ENCODE measurements around the gene WDFY2. TPM values are rescaled to one million over a fixed set of nuclear protein-coding genes. Genes with fewer than 3 reads are reported as not detected.

WDFY2 gene
- total RNA-seq, 1 donor from 2014 or later = 3.9 TPM

DNA sequence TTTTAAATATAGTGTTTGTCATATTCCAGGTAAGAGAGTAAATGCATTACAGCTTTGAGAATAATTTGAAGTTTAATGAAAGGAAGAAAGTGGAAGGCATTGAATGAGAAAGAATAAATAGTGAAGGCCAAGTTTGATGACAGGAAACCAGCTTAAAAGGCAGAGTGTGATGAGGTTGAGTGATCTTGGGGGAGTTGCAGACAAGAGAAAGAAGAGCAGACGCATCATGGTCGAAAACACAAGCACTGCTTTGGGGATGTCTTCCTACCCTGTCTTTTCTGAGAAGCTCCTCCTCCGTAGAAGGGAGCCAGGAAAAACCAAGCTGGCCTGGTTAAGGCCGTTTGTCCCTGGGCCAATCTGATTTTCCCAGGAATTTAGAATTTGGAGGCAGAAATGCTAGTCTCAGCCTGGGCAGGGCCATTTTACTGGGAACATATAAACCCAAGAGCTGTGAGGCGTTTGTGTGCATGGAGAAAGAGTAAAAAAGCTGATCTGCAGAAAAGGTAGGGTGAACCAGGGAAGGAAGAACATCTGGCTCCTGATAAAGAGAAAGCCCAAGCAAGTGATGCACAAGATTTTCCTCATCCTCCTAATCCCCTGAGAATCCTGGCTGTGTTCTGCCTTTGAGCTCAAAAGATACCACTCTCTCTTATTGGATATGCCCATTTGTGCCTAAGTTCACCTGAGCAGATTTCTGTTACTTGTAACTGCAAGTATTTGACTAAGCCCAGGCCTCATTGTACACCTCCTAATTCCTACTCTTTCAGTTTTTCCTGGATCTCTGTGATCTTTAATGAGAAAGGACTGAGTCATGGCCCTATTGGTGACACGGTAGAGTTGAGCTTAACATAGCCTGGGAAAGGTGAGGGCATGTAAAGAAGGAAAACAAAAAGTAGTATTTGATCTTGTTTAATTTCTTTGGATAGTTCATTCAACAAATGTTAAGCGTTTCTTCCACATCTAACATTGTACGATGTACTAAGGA is 80.0 kb downstream of the WDFY2 start:
- H3K27ac Mint-ChIP-seq (ENCODE audit: unreplicated experiment) = no peak overlapping the region
- H3K4me1 Mint-ChIP-seq (ENCODE audit: low read depth) = peaks cover 20% of the 10 kb centered on the region

DNA sequence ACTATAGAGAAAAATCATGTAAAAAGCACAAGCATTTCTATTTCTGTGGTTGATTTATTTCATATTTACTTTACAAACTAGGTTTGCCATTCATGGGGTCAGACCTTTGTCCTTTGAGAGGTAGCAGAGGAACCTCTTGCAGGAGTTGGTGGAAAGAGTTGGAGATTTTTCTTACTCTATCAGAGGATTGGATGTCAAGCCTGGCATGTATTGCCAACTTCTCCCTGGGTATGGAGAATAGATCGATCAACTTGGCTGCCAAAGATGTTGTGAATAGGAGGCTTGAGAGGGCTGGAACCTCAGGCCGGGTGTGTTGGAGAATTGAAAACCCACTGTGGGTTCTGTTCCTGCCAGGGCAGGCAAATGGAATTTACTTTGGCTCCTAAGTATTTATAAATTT is 81.2 kb downstream of the WDFY2 start:
- DNase-seq (ENCODE audit: low spot score) = no peak
- TF ChIP-seq, protein P1, sequence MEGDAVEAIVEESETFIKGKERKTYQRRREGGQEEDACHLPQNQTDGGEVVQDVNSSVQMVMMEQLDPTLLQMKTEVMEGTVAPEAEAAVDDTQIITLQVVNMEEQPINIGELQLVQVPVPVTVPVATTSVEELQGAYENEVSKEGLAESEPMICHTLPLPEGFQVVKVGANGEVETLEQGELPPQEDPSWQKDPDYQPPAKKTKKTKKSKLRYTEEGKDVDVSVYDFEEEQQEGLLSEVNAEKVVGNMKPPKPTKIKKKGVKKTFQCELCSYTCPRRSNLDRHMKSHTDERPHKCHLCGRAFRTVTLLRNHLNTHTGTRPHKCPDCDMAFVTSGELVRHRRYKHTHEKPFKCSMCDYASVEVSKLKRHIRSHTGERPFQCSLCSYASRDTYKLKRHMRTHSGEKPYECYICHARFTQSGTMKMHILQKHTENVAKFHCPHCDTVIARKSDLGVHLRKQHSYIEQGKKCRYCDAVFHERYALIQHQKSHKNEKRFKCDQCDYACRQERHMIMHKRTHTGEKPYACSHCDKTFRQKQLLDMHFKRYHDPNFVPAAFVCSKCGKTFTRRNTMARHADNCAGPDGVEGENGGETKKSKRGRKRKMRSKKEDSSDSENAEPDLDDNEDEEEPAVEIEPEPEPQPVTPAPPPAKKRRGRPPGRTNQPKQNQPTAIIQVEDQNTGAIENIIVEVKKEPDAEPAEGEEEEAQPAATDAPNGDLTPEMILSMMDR (IDR thresholded peaks at IDR 0.05) = no peak
- Mint-ChIP-seq H3K27ac (ENCODE audit: unreplicated experiment) (no peak overlapping the region), H3K36me3 (ENCODE audit: low read depth) (peaks cover 3% of the 10 kb centered on the region), H3K4me1 (ENCODE audit: low read depth) (peaks cover 14% of the 10 kb centered on the region), H3K4me3 (ENCODE audit: unreplicated experiment) (no peak overlapping the region), H3K9me3 (ENCODE audit: low read depth) (no peaks in the 10 kb centered on the region), H3K27me3 (ENCODE audit: low read depth) (no peaks in the 10 kb centered on the region)

More for the DNA sequence above, 80.0 kb downstream of the WDFY2 start:
- Mint-ChIP-seq H3K27me3 (ENCODE audit: low read depth) (no peaks in the 10 kb centered on the region), H3K36me3 (ENCODE audit: low read depth) (peaks cover 3% of the 10 kb centered on the region), H3K4me3 (ENCODE audit: unreplicated experiment) (no peak overlapping the region), H3K9me3 (ENCODE audit: low read depth) (no peaks in the 10 kb centered on the region)
- DNase-seq (ENCODE audit: low spot score) = no peak
- TF ChIP-seq, protein P1 (IDR thresholded peaks at IDR 0.05) = no peak

DNA sequence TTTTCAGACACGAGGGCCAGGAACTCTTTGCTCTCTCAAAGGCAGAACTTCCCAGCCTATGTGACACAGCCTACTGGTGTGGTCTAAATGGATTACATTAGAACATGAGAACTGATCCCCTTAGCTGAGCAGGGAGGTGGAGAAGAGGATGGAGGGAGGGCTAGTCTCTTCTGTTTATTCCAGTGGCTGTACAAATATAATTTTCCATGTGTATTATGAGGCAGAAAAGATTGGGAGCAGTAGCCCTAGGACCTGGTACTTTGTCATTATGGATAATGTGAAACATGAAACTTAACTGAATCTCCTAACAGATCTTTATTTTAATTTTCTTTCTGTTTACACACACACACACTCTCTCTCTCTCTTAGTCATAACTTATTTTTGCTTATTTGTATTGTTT is 82.1 kb downstream of the WDFY2 start:
- H3K27ac Mint-ChIP-seq (ENCODE audit: unreplicated experiment) = no peak overlapping the region
- DNase-seq (ENCODE audit: low spot score) = no peak
- peaks cover 6% of the 10 kb centered on the region for H3K9me3 Mint-ChIP-seq (ENCODE audit: low read depth)
- peaks cover 3% of the 10 kb centered on the region for H3K36me3 Mint-ChIP-seq (ENCODE audit: low read depth)
- H3K4me1 Mint-ChIP-seq (ENCODE audit: low read depth) = peaks cover 14% of the 10 kb centered on the region
- H3K27me3 Mint-ChIP-seq (ENCODE audit: low read depth) = no peaks in the 10 kb centered on the region
- TF ChIP-seq, protein P1 (IDR thresholded peaks at IDR 0.05) = no peak
- no peak overlapping the region for H3K4me3 Mint-ChIP-seq (ENCODE audit: unreplicated experiment)

DNA sequence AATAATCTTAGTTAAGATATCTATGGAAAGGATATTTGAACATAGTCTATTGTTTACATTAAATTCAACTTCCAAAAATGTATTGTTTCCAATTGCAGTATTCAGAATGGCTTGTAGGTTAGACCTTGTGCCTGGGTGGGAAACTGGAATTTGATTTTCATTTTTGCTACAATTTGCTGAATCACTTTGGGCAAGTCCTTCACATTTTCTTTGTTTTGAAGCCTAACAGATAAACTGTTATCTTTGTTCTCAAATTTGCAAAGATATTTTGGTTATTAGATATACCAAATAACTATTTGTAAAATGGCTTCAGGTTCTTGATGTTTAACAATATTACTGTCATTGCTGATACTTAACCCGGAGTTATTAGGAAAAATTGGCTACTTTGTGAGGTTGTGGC is 82.6 kb downstream of the WDFY2 start:
- DNase-seq (ENCODE audit: low spot score) = no peak
- Mint-ChIP-seq H3K27me3 (ENCODE audit: low read depth) (no peaks in the 10 kb centered on the region), H3K9me3 (ENCODE audit: low read depth) (peaks cover 8% of the 10 kb centered on the region), H3K27ac (ENCODE audit: unreplicated experiment) (no peak overlapping the region), H3K4me3 (ENCODE audit: unreplicated experiment) (no peak overlapping the region), H3K4me1 (ENCODE audit: low read depth) (peaks cover 14% of the 10 kb centered on the region), H3K36me3 (ENCODE audit: low read depth) (peaks cover 3% of the 10 kb centered on the region)
- TF ChIP-seq, protein P1 (IDR thresholded peaks at IDR 0.05) = no peak

DNA sequence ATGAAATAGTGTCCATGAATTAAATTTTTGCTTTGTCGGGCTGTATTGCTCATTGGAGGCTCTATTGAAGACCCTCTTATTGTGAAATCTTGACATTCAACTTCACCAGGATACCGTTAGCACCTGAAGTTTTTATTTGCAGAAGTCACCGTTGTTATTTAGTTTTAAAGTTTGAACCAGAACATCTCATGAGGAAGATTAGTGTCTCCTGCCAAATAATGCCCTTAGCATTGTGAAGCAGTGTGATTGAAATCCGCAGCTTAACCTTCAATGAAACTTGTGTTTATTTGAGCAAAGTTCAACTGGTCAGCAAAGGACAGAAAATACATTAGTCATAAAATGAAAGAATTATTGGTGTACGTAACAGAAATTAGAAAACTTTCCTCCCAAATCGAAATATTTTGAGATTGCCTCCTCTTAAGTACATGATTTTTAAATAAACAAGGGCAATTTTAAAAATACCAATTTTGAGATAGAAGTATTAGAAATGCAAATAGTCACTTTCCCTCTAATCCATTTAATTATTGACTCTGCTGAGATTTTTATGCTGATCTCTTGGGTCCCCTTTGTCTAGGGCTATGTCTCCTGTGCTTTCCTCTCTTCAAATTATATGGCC is 84.4 kb downstream of the WDFY2 start:
- peaks cover 13% of the 10 kb centered on the region for H3K9me3 Mint-ChIP-seq (ENCODE audit: low read depth)
- TF ChIP-seq, protein P1 (IDR thresholded peaks at IDR 0.05) = no peak
- H3K4me3 Mint-ChIP-seq (ENCODE audit: unreplicated experiment) = no peak overlapping the region
- peaks cover 29% of the 10 kb centered on the region for H3K4me1 Mint-ChIP-seq (ENCODE audit: low read depth)
- no peaks in the 10 kb centered on the region for H3K36me3 Mint-ChIP-seq (ENCODE audit: low read depth)
- no peak for DNase-seq (ENCODE audit: low spot score)
- H3K27ac Mint-ChIP-seq (ENCODE audit: unreplicated experiment) = no peak overlapping the region
- H3K27me3 Mint-ChIP-seq (ENCODE audit: low read depth) = no peaks in the 10 kb centered on the region

All from chondrocyte (in vitro differentiated cells).